ENCODE results near the gene SFT2D1. TPM values are rescaled to one million over a fixed set of nuclear protein-coding genes. Genes with fewer than 3 reads are reported as not detected.
A peak's percentile ranks its signal among the peaks of the same experiment; 100 is the strongest.

Gene SFT2D1
- total RNA-seq, 3 donors from 2014 or later, result 40.4 to 67.5 (median 53.3) TPM

DNA sequence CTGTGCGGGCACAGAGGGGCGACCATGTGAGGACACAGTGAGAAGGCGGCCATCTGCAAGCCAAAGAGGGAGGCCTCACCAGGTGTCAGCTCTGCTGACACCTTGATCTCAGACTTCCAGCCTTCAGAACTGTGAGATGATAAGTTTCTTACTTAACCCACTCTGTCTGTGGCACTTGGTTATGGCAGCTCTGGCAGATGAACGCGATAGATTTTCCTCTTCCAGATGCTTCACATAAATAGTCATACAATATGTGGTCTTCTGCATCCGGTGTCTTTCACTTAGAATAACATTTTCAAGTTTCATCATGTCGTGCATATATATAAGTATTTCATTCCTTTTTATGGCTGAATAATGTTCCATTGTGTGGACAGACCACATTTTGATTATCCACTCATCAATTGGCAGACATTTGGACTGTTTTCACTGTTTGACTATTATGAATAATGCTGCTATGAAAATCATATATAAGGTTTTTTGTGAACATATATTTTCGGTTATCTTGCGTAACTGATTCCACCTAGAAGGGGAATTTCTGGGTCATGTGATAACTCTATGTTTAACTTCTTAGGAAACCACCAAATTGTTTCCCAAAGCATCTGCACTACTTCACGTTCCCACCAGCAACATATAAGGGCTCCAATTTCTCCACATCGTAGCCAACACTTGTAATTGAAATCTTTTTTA is 64.3 kb downstream of the SFT2D1 start:
- intact Hi-C loops (cut with DNase I, micrococcal nuclease), result loop anchor here (5.0 to 10.0 kb wide), 2 partner anchors 124 to 127 kb away; no protein-coding TSS in a partner anchor

DNA sequence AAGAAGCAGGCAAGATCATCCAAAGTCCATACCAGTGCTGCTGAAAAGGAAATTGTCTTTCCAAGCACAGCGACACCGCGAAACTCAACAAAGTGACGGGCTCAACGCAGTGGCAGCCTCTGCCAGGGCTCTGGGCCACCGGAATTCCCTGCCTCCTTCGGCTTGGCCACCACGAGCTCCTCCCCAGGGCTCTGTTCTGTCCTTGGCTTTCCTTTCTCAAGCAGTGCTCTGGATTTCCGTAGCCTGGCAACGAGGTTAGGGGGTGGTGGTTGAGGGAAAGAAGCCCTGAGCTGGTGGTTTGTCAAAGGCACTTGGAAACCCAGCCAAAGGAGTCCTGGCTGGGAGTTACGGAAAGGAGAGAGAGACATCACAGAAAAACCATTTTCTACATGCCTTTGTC is 65.3 kb downstream of the SFT2D1 start:
- no peak for DNase-seq
- no peak overlapping the region for H3K4me3 ChIP-seq
- no peaks in the 10 kb centered on the region for H3K36me3 ChIP-seq (ENCODE audit: low read depth)
- H3K4me1 ChIP-seq (ENCODE audit: low read depth), result no peaks in the 10 kb centered on the region
- no peaks in the 10 kb centered on the region for H3K9me3 ChIP-seq
- intact Hi-C loops (cut with DNase I, micrococcal nuclease), result loop anchor here (5.0 to 10.0 kb wide), 2 partner anchors 125 to 128 kb away; no protein-coding TSS in a partner anchor
- TF ChIP-seq, protein P1, sequence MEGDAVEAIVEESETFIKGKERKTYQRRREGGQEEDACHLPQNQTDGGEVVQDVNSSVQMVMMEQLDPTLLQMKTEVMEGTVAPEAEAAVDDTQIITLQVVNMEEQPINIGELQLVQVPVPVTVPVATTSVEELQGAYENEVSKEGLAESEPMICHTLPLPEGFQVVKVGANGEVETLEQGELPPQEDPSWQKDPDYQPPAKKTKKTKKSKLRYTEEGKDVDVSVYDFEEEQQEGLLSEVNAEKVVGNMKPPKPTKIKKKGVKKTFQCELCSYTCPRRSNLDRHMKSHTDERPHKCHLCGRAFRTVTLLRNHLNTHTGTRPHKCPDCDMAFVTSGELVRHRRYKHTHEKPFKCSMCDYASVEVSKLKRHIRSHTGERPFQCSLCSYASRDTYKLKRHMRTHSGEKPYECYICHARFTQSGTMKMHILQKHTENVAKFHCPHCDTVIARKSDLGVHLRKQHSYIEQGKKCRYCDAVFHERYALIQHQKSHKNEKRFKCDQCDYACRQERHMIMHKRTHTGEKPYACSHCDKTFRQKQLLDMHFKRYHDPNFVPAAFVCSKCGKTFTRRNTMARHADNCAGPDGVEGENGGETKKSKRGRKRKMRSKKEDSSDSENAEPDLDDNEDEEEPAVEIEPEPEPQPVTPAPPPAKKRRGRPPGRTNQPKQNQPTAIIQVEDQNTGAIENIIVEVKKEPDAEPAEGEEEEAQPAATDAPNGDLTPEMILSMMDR (IDR thresholded peaks at IDR 0.05), result no peak
- no peak for ATAC-seq

More for the DNA sequence above, 64.3 kb downstream of the SFT2D1 start:
- Histone ChIP-seq H3K4me3 (no peak overlapping the region), H3K9me3 (no peaks in the 10 kb centered on the region), H3K4me1 (ENCODE audit: low read depth) (no peaks in the 10 kb centered on the region), H3K36me3 (ENCODE audit: low read depth) (no peaks in the 10 kb centered on the region)
- TF ChIP-seq, protein P1 (IDR thresholded peaks at IDR 0.05), result no peak
- no peak for DNase-seq
- ATAC-seq, result no peak

DNA sequence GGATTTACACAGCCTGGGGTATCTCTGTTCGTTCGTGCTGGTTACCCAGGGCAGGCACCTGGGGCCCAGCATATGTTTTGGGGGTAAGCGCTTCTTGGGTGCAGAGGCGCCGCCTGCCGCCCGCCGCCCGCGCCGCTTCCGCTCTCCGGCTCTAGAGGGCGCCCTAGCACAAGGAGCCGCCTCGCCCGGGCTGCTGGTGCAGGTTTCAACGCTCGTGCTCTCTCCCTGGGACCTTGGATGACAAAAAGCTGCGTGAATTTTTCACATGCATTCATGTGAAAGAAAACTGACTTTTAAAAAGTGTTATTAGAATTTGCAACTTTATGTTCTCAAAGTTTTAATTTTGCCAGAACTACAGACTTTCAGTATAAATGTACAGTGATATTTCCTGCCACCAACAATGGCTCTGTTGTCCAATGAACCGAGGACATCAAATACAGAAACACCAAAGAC is 66.6 kb downstream of the SFT2D1 start:
- H3K4me1 ChIP-seq (ENCODE audit: low read depth), result no peaks in the 10 kb centered on the region
- intact Hi-C loops (cut with DNase I, micrococcal nuclease), result loop anchor here (5.0 to 10.0 kb wide), 2 partner anchors 127 to 129 kb away; no protein-coding TSS in a partner anchor
- TF ChIP-seq, protein P1 (IDR thresholded peaks at IDR 0.05), result peak; percentile 93
- no peaks in the 10 kb centered on the region for H3K9me3 ChIP-seq
- H3K36me3 ChIP-seq (ENCODE audit: low read depth), result no peaks in the 10 kb centered on the region
- DNase-seq (peak; percentile 76 to 87 (median 79)), ATAC-seq (peak; percentile 96)
- no peak overlapping the region for H3K4me3 ChIP-seq

DNA sequence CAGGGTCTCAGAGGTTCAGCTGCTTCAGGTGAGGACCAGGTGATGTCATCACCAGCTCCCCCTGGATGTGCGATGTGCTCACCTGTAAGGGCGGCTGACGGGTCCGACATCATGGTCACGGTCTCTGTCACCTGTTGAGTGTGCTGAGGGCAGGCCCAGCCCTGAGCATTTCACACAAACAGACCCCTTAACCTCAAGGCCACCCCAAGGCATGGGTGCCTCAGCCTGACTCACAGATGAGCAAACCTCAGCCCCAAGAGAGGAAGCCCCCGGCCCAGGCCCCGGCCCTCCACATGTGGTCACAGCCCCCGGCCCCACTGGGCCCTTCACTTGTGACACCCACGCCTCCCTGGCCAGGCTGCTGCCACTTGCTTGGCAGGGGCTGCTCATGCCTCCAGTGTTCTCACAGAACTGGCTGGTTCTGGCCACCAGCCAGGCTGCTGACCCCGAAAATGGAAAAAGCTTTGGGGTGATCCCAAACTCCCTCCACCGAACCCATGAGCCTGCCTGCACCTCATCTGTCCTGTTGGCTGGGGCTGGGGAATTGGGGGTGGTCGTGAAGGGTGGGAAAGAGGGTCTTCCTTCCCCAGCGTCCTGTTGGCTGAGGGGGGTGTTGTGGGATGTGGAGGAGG is 67.5 kb downstream of the SFT2D1 start:
- Histone ChIP-seq H3K4me3 (no peak overlapping the region), H3K36me3 (ENCODE audit: low read depth) (no peaks in the 10 kb centered on the region), H3K9me3 (no peaks in the 10 kb centered on the region), H3K4me1 (ENCODE audit: low read depth) (no peaks in the 10 kb centered on the region)
- DNase-seq (no peak), ATAC-seq (no peak)
- TF ChIP-seq, protein P1 (IDR thresholded peaks at IDR 0.05), result no peak
- intact Hi-C loops (cut with DNase I, micrococcal nuclease), result loop anchor here (5.0 to 10.0 kb wide), 2 partner anchors 127 to 130 kb away; no protein-coding TSS in a partner anchor

DNA sequence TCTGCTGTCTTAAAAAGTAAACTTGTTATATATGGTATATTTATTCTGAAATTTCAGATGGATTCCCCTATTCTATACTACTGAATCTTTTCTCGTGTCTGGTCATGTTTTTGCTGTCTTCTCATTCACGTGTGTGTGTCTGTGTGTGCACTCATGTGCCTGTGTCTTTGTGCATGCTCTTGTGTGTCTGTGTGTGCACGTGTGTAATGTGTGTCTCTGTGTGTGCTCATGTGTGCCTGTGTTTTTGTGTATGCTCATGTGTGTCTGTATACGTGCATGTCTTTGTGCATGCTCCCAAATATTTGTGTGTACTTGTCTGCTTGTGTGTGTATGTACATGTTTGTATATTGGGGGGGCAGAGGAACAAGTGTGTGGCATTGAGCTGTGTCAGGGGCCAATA is 68.2 kb downstream of the SFT2D1 start:
- intact Hi-C loops (cut with DNase I, micrococcal nuclease), result loop anchor here in 1 of 2 donors (10.0 kb wide), 1 partner anchor 131 kb away; no protein-coding TSS in a partner anchor
- ATAC-seq (no peak), DNase-seq (no peak)
- TF ChIP-seq, protein P1 (IDR thresholded peaks at IDR 0.05), result no peak
- H3K36me3 ChIP-seq (ENCODE audit: low read depth), result no peaks in the 10 kb centered on the region
- H3K4me3 ChIP-seq, result no peak overlapping the region
- no peaks in the 10 kb centered on the region for H3K4me1 ChIP-seq (ENCODE audit: low read depth)
- H3K9me3 ChIP-seq, result no peaks in the 10 kb centered on the region
